SW480 (cell line): ENCODE results near the gene ADCK1.
A peak's percentile ranks its signal among the peaks of the same experiment; 100 is the strongest.
"Not testable (repeated sequence)": the region's sequence is repeated elsewhere in the genome, so short reads cannot be mapped to it uniquely, and the experiment has no call there.

Source experiments
- DNase-seq: peaks from one replicate; pipeline ENCODE4 v3.0.0-alpha.2; 2016; ENCODE audit warnings: low spot score

Gene ADCK1

DNA sequence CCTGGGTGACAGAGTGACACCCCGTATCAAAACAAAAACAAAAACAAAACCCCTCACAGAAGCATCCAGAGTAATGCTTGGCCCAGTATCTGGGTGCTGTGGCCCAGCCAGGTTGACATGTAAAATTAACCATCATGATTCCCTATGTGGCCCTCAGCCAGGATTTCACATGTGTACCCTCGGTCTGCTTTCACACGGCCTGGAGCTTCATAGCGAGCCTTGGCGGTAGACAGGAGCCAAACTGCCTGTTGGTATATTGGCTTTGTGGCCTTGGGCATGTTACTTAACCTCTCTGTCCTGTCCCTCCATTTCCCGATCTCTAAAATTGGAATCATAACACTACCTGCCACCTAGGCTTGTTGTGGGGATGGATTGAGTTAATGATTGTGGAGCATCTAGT, 65.5 kb downstream of the ADCK1 start:
- no peak for DNase-seq

DNA sequence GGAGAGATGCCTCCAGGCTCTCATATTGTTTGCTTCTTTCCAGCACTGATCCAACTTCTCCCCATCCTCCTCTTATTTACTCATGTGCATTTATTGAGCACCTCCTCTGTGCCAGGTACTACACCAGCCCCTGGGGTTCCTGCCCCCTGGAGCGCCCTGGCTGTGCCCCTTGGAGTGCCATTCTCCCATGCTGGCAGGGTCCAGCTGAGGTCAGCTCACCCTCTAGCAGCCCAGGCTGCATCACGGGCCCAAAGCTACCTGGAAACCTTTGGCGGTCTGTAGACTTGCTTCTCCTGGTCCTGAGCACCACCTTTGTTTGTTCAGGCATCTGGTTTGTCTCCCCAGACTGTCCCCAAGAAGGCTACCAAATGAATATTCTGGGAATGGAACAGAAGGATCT, 67.0 kb downstream of the ADCK1 start:
- DNase-seq = no peak

DNA sequence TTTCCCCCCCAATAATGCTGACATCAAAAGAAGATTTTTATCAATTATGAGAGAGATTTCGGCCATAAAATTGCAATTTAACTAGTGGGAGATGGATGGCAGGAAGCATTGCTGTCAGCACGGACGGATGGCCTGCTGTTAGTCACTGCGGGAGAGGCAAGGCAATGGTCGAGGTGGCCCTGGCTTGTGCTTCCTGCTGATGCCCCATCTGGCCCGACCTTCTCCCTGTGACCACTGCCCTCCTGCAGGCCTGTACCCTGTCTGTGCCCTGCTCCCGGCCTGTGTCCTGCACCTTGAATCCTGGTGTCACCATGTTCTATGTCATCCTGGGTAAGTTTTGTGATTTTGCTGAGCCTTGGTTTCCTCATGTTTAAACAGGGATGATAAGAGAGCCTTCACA, 67.6 kb downstream of the ADCK1 start:
- DNase-seq = no peak

DNA sequence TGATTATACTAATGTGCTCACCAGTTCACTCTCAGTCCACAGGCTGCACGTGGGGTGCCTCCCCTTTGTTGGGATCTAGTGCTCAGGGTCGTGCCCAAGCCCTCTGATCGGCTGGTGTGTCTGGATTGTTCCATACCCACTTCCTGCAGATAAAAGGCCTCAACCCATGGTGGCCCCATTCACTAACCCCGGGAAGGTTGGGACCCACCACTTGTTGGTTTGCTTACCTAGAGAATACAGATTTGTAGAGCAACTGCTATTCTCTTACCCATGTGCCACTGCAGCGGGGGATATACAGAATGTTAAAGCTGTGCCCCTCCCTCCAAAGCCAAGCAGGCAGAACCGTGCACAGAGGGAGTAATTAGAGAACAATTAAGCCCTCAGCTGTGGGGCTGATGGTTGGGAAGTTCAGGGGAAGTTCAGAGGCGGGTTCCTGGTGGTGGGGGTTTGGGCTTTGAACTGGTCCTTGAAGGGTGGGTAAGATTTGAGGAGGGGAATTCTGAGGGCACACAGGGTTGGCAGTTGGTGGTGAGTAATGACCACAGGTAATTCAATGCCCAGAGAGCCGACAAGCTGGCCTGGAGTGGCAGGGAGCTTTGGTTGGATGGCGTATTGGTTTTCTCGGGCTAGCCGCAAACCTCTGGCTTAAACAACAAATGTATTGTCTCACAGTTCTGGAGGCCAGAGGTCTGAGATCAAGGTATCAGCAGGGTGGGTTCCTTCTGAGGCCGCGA, 68.8 kb downstream of the ADCK1 start:
- peak; percentile 91 for DNase-seq

DNA sequence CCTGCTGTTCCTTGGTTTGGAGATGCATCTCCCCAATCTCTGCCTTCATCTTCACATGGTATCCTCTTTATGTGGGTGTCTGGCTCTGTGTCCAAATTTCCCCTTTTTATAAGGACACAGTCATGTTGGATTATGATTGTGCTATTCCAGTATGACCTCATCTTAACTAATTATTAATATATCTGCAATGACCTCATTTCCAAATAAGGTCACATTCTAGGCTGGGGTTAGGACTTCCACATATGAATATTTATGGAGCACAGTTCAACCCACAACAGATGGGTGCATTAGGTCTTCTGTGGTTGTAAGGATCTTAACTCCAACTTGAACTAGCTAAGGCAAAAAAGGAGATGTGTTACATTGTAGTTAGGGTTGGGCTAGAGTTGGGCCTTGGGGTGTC, 69.4 kb downstream of the ADCK1 start:
- DNase-seq = peak; percentile 74

DNA sequence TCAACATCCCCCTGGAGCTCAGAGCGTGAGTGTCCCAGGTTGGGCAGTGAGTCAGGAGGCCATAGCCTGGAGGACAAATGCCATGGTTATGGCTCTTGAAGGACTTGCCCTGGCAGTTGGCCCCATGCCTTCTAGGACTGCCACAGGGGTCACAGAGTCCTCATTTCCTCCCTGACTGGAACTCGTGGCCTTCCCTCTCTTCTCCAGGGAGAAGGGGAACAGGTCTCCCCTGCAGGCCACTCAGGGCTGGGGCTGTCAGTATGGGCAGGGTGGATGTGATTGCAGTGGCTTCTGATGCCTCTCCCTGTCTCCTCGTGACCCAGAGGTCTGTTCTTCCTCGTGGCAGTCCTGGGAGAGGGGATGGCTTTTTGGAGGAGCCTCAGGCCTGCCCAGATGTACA, 70.7 kb downstream of the ADCK1 start:
- DNase-seq = no peak

DNA sequence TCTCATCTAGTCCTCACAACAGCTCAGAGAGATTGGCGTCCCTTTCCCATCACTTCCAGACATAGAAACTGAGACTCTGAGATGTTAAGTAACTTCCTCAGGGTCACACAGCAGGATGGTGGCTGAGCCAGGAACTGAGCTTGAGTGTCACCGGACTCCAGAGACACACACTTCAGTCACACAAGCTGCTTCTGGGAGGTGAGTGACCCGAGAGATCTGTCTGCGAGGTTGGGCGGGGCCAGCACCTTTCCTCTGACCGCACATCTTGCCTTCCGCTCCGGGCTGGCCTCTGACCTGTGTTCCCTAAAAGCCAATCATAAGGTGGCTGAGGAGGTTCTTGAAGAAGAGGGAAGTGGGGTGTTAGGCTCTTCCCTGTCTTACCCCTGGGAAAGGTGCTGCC, 72.2 kb downstream of the ADCK1 start:
- no peak for DNase-seq

DNA sequence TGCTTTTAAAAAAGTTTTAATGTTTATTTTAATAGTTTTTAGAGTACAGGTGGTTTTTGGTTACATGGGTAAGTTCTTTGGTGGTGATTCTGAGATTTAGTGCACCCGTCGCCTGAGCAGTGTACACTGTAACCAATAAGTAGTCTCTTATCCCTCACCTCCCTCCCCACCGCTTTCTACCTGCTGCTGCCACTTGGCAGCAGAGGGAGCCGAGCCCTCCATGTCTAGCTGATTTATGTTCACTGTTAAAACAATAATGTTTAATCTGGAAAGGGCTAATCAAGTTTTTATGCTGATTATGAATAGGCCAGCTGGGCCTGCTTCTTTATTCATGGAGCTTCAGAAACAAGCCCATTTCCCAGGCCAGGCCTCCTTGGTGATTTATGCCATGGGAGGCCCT, 73.1 kb downstream of the ADCK1 start:
- no peak for DNase-seq

DNA sequence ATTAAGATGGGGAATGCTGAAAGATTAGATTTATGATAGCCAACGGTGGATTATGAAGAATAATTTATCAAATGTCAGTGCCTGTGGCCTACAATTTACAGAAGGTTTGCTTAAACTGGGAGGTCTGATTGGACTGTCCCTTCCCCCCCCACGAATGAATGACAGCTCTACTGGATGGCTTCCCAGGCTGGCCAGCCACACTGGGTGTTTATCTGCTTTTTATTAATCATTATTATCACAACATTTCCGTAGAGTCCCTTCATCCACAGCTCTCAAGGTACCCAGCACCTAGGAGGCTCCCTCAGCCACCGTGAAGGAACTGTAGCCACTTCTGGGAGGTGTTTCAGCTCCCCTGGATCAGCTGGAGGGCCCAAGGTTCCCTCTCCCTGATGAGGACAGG, 78.9 kb downstream of the ADCK1 start:
- DNase-seq = no peak

DNA sequence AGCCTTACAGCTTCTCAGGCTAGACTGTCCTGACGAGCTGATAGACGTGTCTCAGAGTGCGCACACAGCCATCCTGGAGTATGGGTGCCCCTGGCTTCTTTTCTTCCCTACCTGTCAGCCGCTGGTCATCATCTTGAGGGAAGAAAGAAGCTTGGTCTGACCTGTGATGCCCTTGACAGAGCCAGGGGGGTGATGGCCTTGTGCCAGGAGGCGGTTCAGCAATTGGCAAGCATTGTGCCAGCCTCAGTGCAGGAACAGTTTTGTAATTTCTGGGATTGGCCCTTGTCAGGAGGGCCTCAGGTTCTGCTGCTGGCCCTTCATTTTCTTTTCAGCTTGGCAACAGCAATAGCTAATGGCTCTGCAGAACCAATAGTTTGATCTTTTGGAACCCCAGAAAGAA, 80.1 kb downstream of the ADCK1 start:
- DNase-seq = no peak

DNA sequence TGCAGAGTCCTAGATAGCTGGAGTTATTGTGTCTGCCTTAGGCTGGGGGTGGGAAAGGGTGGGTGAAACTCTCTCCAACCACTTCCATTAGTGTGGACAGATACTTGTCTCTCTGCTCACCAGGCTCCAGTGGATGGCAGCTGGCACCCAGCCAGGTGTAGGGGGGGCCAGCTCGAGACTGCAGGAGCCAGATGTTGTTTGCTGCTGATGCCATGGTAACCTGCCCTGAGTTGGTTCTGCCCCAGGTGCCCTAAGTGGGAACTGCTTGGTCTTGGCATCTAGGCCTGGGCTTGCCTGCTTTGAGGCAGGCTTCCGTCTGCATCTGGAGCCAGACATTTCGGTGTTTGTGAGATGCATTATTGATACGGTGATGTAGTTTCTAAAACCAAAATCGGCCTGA, 82.2 kb downstream of the ADCK1 start:
- DNase-seq = no peak

DNA sequence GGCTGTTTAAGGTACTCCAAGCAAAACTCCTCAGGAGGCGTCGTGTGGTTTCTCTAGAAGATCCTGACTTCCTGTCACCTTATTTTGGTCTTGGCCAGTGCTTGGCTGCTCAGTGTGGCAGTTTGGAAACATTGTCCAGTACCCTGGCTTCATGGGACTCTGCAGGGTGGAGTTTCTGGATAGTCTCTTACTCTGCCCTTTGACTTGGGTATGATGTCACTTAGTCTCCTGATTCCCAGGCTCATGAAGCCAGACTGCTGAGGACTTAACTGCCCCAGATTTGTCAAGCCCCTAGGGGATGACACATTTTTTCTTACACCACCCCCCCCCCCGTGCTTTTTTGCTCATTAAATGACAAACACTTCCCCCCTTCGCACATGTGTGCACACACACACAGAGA, 82.7 kb downstream of the ADCK1 start:
- no peak for DNase-seq

DNA sequence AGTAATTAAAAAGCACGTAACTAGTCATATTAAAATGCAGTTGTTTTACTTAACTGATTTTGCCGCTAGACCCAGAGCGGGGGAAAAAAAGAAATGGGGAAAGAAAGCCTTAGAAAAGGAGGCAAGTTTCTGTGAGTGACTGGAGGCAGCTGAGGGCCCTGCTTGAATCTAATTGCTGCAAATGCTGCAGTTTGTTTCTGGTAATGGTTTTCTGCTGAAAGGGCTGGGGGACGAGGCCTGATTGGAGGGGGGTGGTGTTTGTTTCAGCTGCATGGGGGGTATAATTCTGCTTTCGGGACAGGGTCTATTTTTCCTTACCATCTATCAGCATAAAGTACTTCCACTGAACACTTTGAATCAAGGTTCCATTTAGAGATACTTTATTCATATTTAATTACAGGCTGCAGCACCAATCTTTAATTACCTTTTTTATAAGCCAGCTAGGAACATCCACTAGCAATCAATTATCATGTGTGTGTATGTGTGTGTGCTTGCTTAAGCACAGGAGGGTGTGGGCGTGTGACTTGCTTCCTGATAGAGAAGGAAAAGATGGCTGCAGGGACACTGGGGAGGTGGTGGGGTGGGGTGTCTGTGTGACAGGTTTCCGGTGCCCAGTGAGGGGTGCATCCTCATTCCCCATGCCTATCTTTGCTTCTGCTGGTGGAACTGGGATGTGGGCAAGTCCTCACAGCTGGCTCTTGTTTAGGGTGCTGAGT, 83.4 kb downstream of the ADCK1 start:
- DNase-seq = no peak

DNA sequence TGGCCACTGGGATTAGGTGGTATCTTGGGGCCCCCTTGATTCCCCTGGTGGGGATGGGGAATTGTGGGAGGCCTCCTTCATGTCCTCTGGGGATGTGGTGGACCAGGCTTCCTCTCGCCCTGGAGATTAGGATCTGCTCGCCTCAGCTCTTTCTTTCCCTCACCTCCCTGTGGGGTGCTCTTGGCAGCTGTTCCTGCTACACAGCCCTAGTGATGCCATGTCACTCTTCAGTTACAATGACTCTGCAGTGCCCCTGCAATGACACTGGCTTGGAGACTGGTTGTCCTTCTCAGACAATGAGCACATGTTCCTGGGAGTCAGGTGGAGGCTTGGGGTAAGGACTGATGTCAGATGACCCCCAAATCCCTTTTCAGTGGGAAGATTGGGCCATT, 83.9 kb downstream of the ADCK1 start:
- no peak for DNase-seq

DNA sequence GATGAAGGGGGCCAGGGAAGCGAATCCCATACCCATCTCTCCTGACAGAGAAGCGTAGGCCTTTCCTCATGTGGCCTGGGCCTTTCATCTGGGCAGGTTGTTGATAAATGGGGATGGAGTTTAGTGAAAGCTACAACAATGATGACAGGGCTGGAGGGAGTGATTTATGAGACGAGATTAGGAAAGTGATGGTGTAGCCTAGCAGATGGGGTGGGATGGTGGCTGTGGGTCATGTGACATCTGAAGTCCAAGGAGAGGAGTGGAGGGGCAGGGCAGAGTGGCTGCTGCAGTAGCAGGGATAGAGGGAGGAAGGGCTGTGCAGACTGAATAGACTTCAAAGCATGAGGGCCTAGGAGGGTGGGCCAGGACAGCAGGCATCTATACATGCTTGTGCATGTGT, 85.5 kb downstream of the ADCK1 start:
- no peak for DNase-seq

DNA sequence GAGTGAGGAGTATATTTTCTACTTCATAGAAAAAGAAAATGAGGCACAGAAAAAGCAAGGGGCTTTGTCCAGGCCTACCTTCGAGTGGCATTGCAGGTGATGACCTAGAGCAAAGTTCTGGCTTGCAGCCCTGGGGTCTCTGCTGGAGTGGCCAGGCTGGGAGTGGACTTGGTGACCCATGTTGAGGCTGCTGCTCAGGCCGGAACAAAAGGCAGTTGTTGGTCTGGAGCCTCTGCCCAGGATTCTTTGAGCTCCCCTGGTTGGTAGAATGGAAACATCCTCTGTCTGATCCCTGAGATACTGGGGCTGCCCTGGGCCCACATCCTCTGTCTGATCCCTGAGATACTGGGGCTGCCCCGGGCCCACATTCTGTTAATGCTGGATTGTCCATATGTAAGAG, 86.1 kb downstream of the ADCK1 start:
- no peak for DNase-seq

DNA sequence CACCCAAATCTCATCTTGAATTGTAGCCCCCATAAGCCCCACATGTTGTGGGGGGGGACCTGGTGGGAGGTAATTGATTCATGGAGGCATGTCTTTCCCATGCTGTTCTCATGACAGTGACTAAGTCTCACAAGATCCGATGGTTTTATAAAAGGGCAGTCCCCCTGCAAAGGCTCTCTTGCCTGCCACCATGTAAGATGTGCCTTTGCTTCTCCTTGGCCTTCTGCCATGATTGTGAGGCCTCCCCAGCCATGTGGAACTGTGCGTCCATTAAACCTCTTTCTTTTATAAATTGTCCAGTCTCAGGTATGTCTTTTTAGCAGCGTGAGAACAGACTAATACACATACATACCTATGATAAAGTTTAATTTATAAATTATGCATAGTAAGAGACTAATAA, 89.0 kb downstream of the ADCK1 start:
- DNase-seq = not testable (repeated sequence)

DNA sequence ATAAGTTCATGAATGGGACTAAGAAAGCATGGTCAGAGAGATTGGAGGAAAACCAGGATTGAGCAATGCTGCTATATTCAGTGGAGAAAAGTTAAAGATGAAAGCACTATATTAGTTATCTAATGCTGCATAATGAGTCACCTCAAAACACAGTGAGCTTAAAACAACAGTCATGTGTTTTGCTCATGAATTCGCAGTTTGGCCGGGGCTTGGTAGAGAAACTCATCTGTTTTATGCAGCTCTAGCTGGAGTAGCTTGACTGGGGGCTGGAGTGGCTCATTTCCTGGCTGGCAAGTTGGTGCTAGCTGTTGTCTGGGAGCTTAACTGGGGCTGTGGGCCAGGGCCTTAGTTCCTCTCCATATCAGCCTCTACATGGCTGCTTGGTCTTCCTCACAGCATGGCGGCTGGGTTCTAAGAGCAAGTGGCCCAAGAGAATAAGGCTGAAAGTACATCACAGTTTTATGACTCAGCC, 90.1 kb downstream of the ADCK1 start:
- DNase-seq = no peak

DNA sequence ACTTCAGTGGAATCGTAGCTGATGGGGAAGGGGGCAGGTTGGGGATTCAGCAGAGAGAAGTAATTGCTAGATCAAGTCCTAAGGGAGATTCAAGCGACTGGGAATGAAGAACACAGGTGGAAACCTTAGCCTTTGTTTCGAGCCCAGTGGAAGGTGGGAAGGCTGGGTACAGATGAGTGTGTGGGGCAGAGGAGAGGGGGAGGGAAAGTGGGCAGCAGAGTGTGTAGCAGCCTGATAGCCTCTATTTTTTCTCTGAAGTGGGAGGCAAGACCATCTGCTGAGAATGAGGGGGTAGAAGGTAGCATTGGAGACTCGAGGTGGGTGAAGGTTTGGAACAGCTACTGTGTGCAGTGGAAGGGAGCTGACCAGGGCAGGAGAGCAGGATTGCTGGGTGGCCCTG, 91.0 kb downstream of the ADCK1 start:
- no peak for DNase-seq

DNA sequence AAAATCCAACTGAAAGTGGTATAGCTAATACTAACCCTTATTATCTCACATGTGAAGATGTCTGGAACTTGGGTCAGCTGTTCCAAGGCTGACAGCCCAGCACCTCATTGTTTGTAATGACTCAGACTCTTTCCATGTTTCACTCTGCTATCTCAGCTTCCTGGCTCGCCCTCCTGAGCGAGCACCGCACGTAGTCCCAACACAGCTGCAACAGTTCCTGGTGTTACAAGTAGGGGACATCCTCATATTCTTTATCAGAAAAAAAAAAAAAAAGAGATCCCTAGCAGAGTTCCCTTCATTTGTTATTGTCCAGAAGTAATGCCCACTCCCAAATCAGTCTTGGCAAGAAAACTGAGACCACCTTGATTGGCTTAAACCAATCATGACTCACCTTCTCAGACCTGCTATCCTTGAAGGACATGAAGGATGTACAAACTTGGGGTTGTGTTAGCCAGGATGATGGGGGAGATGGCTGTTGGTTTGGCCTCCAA, 92.5 kb downstream of the ADCK1 start:
- DNase-seq = no peak

DNA sequence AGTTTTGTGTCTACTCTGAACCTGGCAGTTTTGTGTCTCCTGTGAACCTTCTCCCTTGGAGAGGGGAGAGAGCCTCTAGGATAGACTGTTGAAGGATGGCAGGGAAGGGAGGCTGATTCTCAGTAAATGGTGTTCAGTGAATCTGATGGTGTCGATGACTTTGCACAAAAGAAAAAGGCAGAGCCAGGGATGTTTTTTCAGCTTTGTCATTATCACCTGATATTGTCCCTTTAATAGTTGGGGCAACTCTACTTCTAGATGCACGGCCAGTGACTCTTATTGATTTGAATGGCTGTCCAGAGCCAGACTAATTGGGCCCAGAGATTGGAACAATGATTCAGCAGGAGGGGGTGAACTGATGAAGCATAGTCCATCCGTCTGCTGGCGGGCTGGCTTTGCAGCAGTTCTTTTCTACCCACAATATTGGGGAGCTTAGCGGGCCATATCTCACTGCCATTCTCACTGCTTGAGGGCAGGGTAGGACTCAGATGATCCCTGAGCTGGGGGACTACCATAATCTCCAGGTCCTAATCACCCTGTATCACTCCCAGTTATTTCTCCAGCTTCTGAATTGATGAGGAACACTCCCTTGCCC, 93.1 kb downstream of the ADCK1 start:
- no peak for DNase-seq

DNA sequence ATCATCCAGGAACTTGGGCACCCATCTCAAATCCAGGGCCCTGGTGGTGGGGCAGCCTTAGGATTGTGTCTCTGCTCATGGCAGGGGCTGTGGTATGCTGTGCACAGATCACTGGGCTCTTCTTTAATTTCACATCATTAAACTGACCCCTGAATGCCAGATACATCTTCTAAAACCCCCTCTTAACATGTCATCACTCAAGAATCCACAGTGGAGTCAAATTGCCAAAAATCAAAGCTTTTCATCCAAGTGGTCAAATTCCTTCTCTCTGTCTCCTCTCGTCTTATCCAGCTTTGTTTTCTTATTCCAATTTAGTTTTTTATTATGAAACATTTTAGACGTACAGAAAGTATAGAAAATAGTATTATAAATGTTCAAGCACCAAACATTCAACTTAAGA, 97.5 kb downstream of the ADCK1 start:
- no peak for DNase-seq

DNA sequence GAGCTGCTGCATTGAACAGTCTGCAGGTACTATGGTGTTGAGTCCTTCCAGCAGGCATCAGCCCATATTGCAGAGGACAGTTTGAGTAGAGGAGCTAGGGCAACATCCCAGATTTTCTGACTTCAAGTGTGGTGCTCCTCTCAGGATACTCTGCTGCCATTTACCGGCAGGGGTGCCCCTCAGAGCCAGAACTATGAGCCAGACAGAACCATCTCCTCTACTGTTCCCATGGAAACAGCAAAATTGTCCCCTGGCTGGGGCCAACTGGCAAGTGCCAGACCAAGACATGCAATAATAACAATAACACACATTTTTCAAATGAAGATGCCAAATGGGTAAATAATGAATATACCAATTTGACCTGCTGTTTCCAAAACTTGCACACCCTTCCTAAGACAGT, 102.9 kb downstream of the ADCK1 start:
- no peak for DNase-seq
